ENCODE results near the gene FLRT2.

- TF ChIP-seq CTCF (conservative IDR thresholded peaks at IDR 0.05; ENCODE audit: low read depth, low read length) (no peak), EZH2phosphoT487 (IDR thresholded peaks at IDR 0.05; ENCODE audit: borderline replicate concordance, low read length) (no peak)
Observed at GRCh38 chr14:85687456-85687855, 157.5 kb downstream of the FLRT2 start.

Measured in PC-3 (cell line).